ENCODE data around the gene DUOX1.

DNA sequence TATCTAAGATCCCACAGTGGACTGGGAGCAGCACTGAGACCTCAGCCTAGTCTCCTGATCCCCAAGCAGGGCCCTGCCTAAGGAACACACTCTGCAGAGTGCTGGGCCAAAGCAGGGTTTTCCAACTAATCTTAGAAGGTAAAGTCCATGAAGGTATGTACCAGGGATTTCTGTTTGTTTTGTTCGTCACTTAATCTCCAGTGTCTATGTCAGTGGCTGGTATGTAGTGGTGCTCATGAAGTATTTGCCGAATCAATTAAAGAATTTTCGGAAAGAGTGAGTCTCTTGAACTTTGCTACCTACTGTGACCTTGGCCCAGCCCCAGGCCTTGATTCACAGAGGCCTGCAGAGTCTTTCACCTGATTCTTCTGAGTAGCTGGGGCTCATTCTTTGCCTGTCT lies 1.7 kb downstream of the DUOX1 start:
- TF ChIP-seq CTCF (IDR thresholded peaks at IDR 0.05; ENCODE audit: insufficient read depth, low read length) (no peak), POLR2AphosphoS5 (IDR thresholded peaks at IDR 0.05; ENCODE audit: low read depth) (no peak), REST (IDR thresholded peaks at IDR 0.05; ENCODE audit: insufficient replicate concordance, low read depth) (no peak)
